RWPE2 (cell line): ENCODE data around the gene ARHGAP8.

Source experiments
- ATAC-seq: fragments of 200-7000 bp; cut with Tn5 transposase; 3 replicates; pipeline ENCODE4 v1.9.1; 2021; ENCODE audit warnings: low read depth
- DNase-seq: peaks from one replicate; pipeline ENCODE4 v3.0.0-alpha.2; 2020; ENCODE audit warnings: low spot score
- H3K27ac ChIP-seq: fragments of 450-650 bp; 2 replicates; pipeline ENCODE4 v1.5.1; 2017; ENCODE audit warnings: mild to moderate bottlenecking; ENCODE audit not compliant: poor library complexity, severe bottlenecking
- H3K27me3 ChIP-seq: fragments of 250-450 bp; sonication (Bioruptor Pico); 2 replicates; pipeline ENCODE4 v1.5.1; 2021; ENCODE audit warnings: mild to moderate bottlenecking, moderate library complexity; ENCODE audit not compliant: insufficient read depth, poor library complexity, severe bottlenecking
- H3K36me3 ChIP-seq: fragments of 250-450 bp; sonication (Bioruptor Pico); 2 replicates; pipeline ENCODE4 v1.5.1; 2020; ENCODE audit warnings: low read depth, mild to moderate bottlenecking, moderate library complexity
- H3K4me1 ChIP-seq: fragments of 250-450 bp; sonication (Bioruptor Pico); 2 replicates; pipeline ENCODE4 v1.5.1; 2021; ENCODE audit warnings: mild to moderate bottlenecking, moderate library complexity; ENCODE audit not compliant: insufficient read depth, poor library complexity, severe bottlenecking
- H3K4me3 ChIP-seq: fragments of 250-450 bp; sonication (Bioruptor Pico); 2 replicates; pipeline ENCODE4 v1.5.1; 2021; ENCODE audit warnings: mild to moderate bottlenecking, moderate library complexity; ENCODE audit not compliant: severe bottlenecking
- H3K9me3 ChIP-seq: fragments of 250-450 bp; sonication (Bioruptor Pico); 2 replicates; pipeline ENCODE4 v1.5.1; 2021; ENCODE audit warnings: mild to moderate bottlenecking, moderate library complexity; ENCODE audit not compliant: severe bottlenecking
- CTCF ChIP-seq: fragments of 450-650 bp; IDR thresholded peaks from one replicate; pipeline ENCODE4 v1.5.1; 2017; ENCODE audit warnings: mild to moderate bottlenecking, moderate library complexity; ENCODE audit not compliant: poor library complexity, severe bottlenecking

ARHGAP8 gene

GRCh38 chr22:44735518-44736428 is 16.6 kb upstream of the ARHGAP8 start:
- TF ChIP-seq CTCF, result peak; percentile 92
- H3K4me1 ChIP-seq, result peaks cover 6% of the 10 kb centered on the region
- H3K27me3 ChIP-seq, result no peaks in the 10 kb centered on the region
- H3K9me3 ChIP-seq, result no peaks in the 10 kb centered on the region
- H3K4me3 ChIP-seq, result no peak overlapping the region
- H3K27ac ChIP-seq, result no peak overlapping the region
- no peak for DNase-seq
- H3K36me3 ChIP-seq, result no peaks in the 10 kb centered on the region
- peak; percentile 40; the same call in 2 of the 3 replicates for ATAC-seq

- no peak overlapping the region for H3K4me3 ChIP-seq
- no peak for ATAC-seq
- no peak for TF ChIP-seq CTCF
- H3K4me1 ChIP-seq, result peaks cover 6% of the 10 kb centered on the region
- no peak overlapping the region for H3K27ac ChIP-seq
- no peaks in the 10 kb centered on the region for H3K27me3 ChIP-seq
- H3K36me3 ChIP-seq, result no peaks in the 10 kb centered on the region
- DNase-seq, result no peak
- no peaks in the 10 kb centered on the region for H3K9me3 ChIP-seq
Observed at GRCh38 chr22:44736581-44737405, 15.6 kb upstream of the ARHGAP8 start.

GRCh38 chr22:44737406-44738346 is 14.7 kb upstream of the ARHGAP8 start:
- Histone ChIP-seq H3K9me3 (no peaks in the 10 kb centered on the region), H3K4me1 (peaks cover 6% of the 10 kb centered on the region), H3K4me3 (no peak overlapping the region), H3K27me3 (no peaks in the 10 kb centered on the region), H3K36me3 (no peaks in the 10 kb centered on the region), H3K27ac (no peak overlapping the region)
- no peak for TF ChIP-seq CTCF
- no peak for DNase-seq
- no peak for ATAC-seq

GRCh38 chr22:44738347-44738715 is 14.0 kb upstream of the ARHGAP8 start:
- DNase-seq, result no peak
- H3K27me3 ChIP-seq, result no peaks in the 10 kb centered on the region
- H3K27ac ChIP-seq, result no peak overlapping the region
- no peaks in the 10 kb centered on the region for H3K9me3 ChIP-seq
- TF ChIP-seq CTCF, result no peak
- H3K4me3 ChIP-seq, result no peak overlapping the region
- ATAC-seq, result peak; percentile 67
- peaks cover 6% of the 10 kb centered on the region for H3K4me1 ChIP-seq
- no peaks in the 10 kb centered on the region for H3K36me3 ChIP-seq
